Eye (tissue), 1 donor: ENCODE results near the gene CEBPA.
A peak's percentile ranks its signal among the peaks of the same experiment; 100 is the strongest.
"Not testable (repeated sequence)": the region's sequence is repeated elsewhere in the genome, so short reads cannot be mapped to it uniquely, and the experiment has no call there.

Source experiments
- DNase-seq: peaks from one replicate; pipeline ENCODE4 v3.0.0-alpha.2; 2015

CEBPA gene

DNA sequence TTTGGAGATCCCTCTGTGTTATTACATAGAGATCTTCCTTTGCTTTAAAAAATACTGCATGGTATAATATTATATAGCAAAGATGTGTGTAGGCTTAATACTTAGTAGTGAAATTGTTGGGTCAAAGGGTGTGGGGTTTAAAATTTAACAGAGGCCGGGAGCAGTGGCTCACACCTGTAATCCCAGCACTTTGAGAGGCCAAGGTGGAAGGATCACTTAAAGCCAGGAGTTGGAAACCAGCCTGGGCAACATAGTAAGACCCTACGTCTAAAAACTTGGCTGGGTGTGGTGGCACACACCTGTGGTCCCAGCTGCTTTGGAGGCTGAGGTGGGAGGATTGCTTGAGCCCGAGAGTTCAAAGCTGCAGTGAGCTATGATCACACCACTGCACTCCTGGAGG lies 22.3 kb upstream of the CEBPA start:
- no peak for DNase-seq

- DNase-seq, result no peak
Observed at GRCh38 chr19:33323093-33323820, 20.9 kb upstream of the CEBPA start.

DNA sequence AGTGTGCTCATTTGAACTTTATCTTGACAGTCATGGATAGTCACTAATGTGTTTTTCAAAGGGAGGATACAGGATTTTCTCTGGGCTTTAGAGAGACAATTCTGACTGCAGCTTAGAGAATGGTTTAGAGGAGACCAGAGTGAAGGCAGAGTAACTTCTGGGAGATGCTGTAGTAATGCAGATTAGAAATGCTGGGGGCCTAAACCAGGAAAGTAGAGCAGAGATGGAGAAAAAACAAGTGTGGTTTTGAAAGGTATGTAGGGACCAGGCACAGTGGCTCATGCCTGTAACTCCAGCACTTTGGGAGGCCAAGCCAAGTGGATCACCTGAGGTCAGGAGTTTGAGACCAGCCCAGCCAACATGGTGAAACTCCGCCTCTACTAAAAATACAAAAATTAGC lies 18.3 kb upstream of the CEBPA start:
- DNase-seq, result no peak

GRCh38 chr19:33317991-33318390 lies 15.7 kb upstream of the CEBPA start:
- DNase-seq, result not testable (repeated sequence)

DNA sequence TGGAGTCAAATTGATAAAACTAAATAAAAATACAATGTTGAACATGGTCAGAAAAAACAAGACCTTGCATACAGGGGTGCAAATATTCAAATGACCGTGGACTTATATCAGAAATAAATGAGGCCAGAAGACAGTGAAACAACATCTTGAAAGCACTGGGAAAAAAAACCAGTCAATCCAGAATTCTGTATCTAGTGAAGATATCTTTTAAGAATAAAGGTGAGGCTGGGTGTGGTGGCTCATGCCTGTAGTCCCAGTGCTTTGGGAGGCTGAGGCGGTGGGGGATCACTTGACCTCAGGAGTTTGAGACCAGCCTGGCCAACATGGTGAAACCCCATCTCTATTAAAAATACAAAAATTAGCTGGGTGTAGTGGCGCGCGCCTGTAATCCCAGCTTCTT lies 15.2 kb upstream of the CEBPA start:
- DNase-seq, result no peak

DNA sequence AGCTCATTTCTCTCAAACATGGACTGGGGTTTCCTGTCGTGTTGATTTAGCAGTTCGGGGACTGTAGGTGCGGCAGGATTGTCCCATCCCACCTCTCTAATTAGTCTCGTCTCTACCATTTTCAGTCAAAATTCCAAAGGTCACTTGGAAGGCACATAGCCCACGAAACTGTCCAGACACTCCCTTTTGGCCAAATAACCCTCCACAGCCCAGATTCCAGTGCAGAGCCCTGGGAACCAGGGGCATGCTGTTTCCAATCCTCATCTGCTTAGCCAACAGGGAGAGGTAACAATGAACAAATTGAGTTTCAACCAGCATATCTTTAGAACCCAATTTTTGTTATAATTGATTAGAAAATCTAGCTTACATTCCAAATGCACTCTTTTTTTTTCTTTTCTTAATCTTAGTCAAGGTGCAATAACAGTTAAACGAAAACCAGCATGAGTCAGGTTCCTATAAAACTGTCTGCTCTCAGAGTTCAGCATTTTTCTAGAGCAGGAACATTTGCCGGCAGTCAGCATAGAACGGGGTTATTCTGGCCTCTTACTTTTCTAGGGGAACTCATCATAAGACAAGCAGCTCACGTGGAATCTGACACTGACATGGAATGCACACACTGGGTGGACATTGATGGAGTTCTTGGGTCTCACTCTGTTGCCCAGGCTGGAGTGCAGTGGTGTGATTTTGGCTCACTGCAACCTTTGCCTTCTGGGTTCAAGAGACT lies 14.4 kb upstream of the CEBPA start:
- no peak for DNase-seq

DNA sequence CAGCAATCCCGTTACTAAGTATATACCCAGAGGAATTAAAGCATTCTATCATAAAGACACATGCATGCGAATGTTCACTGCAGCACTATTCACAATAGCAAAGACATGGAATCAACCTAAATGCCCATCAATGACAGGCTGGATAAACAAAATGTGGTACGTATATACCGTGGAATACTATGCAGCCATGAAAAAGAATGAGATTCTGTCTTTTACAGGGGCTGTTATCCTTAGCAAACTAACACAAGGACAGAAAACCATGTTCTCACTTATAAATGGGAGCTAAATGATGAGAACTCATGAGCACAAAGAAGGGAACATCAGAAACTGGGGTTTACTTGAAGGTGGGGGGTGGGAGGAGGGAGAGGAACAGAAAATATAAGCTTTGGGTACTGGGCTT lies 10.5 kb upstream of the CEBPA start:
- DNase-seq, result not testable (repeated sequence)

- no peak for DNase-seq
Observed at GRCh38 chr19:33312065-33312464, 9.7 kb upstream of the CEBPA start.

GRCh38 chr19:33311326-33311682 lies 9.0 kb upstream of the CEBPA start:
- DNase-seq, result no peak

- no peak for DNase-seq
Observed at GRCh38 chr19:33310606-33311325, 8.4 kb upstream of the CEBPA start.

DNA sequence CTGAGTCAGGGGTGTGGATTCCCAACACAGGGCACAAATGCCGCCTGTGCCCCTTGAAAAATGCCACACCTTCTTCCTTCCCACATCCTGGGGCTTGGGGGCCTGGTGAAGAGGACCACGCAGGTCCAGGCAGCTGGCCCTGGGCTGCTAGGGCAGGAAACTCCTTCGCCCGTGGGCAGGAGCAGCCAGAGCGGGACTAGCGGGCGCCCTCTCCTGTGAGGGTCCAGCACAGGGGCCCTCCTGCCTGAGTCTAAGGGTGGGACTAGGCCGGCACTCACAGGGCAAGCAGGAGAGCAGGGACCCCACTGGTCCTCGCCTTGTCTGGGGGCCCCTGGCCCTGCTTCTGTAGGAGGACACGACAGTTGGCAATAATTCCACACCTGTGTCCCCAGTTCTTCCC lies 7.5 kb upstream of the CEBPA start:
- DNase-seq, result no peak

GRCh38 chr19:33306853-33307792 lies 4.8 kb upstream of the CEBPA start:
- DNase-seq, result no peak

GRCh38 chr19:33306191-33306590 lies 3.9 kb upstream of the CEBPA start:
- no peak for DNase-seq

GRCh38 chr19:33304760-33305647 lies 2.7 kb upstream of the CEBPA start:
- no peak for DNase-seq

DNA sequence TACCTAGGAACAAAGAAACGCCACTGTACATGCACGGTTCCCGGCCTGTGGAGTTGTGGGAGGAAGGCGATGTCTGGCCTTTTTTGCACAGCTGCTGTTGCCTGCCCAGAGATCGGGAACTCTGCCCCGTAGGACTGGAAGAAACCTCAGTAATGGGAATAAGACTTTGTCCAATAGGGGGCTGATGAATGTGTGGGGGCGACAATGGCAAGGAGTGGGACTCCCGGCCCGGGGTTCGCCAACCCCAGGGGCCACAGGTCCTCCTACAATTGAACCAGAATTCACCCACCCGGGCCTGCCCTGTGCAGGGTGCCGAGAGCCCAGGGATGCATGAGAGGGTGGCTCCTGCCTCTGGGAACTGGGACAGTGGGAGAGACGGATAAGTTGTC lies 2.0 kb upstream of the CEBPA start:
- DNase-seq, result no peak

- peak; percentile 24 for DNase-seq
Observed at GRCh38 chr19:33303791-33304345, 1.5 kb upstream of the CEBPA start.

GRCh38 chr19:33302974-33303790 lies 848 bp upstream of the CEBPA start:
- DNase-seq, result peak; percentile 84

GRCh38 chr19:33301900-33302174 lies 497 bp downstream of the CEBPA start:
- no peak for DNase-seq

- DNase-seq, result peak; percentile 68
Observed at GRCh38 chr19:33301144-33301899, 1.0 kb downstream of the CEBPA start.

DNA sequence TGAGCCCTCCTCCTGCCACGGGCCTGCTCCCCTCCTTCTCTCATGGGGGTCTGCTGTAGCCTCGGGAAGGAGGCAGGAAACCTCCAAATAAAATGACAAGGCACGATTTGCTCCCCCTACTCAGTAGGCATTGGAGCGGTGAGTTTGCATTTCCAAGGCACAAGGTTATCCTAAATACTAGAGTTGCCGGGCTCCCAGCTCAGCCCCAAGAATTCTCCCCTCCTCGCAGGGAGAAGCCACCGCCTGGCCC lies 1.5 kb downstream of the CEBPA start:
- no peak for DNase-seq
